Measurements from ENCODE around the gene DPM3.

The DPM3 gene

GRCh38 chr1:155092131-155092530 is 48.2 kb downstream of the DPM3 start:
- Histone ChIP-seq H3K9ac (ENCODE audit: low read length) (no peak overlapping the region), H3K4me1 (ENCODE audit: control insufficient read depth, insufficient read depth, low read length) (peaks cover 9% of the 10 kb centered on the region), H3K4me3 (ENCODE audit: low read length) (no peak overlapping the region), H3K27me3 (ENCODE audit: control insufficient read depth, insufficient read depth, low read length) (no peaks in the 10 kb centered on the region), H3K9me3 (ENCODE audit: control insufficient read depth, low read length) (no peaks in the 10 kb centered on the region), H3K36me3 (ENCODE audit: control insufficient read depth, insufficient read depth, low read length) (no peaks in the 10 kb centered on the region)

GRCh38 chr1:155091071-155092051 is 49.0 kb downstream of the DPM3 start:
- Histone ChIP-seq H3K36me3 (ENCODE audit: control insufficient read depth, insufficient read depth, low read length) (no peaks in the 10 kb centered on the region), H3K4me1 (ENCODE audit: control insufficient read depth, insufficient read depth, low read length) (peaks cover 9% of the 10 kb centered on the region), H3K9me3 (ENCODE audit: control insufficient read depth, low read length) (no peaks in the 10 kb centered on the region), H3K9ac (ENCODE audit: low read length) (no peak overlapping the region), H3K27me3 (ENCODE audit: control insufficient read depth, insufficient read depth, low read length) (no peaks in the 10 kb centered on the region), H3K4me3 (ENCODE audit: low read length) (no peak overlapping the region)
